Measurements from ENCODE around the gene ITIH3.

The ITIH3 gene

DNA sequence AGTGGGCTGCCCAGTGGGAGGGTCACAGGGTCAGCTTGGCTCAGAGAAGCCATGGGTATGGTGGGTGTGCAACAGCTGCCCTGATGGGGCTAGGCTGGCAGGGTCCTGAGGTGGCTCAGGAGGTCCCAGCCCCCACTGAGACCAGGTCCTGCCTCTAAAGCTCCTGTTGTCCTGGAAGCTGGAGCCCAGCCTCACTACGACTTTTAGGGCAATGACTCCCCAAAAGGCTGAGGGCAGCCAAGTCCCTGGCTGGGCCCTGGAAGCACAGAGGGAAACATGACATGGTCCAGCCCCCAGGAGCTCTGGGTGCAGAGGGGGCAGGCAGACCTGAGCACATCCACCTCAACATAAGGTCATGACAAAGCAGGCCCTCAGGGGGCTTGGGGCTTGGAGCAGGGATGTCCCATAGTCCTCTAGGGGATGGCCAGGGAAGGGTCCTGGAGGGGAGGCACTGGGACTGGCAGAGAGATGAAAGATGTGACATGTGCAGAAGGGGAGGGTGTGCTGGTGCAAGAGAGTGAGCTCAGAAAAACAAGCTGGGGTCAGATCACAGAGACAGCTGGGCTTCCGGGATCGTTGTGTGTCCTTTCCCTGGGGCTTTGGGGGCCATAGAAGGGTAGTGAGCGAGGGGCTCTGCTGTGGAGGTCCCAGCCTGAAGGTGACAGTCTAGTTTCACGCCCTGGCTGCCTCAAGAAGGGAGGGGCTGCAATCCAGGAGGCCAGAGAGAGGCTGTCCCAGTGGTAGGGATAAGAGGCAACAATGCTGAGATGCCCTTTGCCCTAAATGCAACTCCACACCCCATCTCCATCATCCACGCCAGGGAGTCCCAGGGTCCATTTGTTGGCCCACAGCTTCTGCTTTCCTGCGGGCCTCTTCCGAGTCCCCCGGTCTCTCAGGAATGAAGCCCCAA lies 639 bp upstream of the ITIH3 start:
- no peak for DNase-seq

DNA sequence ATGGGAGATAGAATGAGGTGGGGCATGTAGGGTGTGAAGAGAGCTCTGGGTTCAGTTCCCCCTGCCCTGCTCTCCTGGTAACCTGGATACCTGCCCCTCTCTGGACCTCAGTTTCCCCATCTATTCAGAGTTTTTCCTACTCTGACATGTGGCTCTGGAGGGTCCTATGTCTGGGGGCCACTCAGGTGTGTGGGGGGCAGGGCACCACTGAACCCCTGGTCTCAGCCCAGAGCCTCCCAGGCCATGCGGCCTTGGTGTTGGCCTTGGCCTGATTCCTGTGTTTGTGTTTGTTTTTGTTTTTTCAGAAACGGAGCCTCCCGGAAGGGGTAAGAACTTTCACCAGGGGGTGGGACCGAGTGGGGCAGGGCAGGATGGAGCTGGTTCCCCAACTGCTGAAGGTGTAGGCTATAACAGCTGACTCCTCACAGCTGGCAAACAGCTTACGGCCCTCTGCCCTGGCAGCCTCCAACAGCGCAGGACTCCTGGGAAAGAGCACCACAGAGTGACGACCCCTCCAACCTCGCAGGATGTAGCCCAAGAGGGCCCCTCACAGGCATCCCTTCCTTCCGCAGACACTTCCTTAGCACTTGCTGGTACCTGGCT lies 803 bp downstream of the ITIH3 start:
- DNase-seq = no peak

DNA sequence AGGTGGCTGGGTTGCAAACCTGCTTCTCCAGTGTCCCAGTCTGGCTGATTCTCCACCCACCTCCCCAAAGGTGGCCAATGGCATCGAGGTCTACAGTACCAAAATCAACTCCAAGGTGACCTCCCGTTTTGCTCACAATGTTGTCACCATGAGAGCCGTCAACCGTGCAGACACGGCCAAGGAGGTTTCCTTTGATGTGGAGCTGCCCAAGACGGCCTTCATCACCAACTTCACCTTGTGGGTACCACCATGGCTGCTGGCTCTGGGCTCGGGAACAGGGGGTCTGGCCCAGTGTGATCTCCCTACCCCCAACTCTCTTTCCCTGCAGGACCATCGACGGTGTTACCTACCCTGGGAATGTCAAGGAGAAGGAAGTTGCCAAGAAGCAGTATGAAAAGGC lies 1.8 kb downstream of the ITIH3 start:
- DNase-seq = no peak

DNA sequence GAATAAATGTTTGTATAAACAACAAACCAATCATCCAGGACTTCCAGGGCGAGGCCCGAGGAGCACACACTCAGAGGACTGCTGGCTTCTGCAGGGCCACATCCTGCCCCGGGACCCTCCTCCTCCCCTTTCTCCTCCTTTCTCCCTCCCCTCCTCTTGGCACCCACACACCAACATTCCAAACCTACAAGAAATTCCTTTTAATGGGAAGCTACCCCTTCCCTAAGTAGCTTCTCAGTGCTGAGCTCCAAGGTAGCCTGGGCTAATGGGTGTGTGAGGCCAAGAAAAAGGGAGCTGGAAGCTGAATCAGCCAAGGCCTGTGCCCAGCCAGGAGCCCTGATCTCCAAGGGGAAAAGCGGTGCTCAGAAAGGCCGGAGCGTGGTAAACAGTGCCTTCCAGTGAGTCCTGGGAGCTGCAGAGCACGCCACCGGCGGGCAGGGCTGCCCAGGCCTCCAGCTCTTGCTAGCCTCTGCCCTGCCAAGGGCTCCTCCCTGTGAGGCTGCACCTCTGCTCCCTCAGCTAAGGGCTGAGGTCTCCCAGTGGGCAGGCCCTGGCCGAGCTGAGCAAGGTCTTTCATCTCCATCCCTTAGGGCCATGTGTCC lies 3.9 kb downstream of the ITIH3 start:
- no peak for DNase-seq

DNA sequence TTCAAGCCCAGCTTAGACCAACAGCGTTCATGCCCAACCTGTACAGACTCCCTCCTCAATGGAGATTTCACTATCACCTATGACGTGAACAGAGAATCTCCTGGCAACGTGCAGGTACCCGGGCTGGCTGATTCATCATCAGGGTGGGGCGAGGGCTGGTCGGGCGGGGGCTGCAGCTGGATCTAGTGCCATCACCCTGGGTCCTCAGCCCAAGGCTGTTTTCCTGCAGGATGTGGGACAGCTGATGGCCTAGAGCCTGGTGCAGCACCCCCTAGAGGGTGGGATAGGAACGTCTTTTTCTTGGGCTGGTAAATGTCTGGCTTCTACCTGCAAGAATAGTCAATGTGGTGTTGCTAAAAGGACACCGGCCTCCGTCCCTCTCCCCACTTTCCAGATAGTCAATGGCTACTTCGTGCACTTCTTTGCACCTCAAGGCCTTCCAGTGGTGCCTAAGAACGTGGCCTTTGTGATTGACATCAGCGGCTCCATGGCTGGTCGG lies 4.4 kb downstream of the ITIH3 start:
- no peak for DNase-seq

DNA sequence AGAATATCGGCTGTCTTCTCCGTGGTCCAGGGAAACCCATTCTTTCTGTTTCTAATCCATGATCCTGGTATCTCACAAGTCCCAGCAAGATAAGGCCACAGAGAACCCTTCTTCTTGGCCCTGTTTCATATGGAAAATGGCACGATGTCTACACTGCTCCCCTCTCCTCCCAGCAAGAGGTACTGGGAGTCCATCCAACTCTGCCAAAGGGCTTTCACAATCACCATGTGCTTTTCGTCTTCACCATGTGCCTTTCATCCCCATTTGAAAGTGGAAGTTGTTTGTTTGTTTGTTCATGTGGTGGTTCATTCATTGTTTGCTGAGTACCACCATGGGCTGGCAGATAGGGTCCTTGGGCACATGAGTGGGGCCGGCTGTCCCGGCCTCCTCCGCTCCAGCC lies 5.5 kb downstream of the ITIH3 start:
- DNase-seq = no peak

DNA sequence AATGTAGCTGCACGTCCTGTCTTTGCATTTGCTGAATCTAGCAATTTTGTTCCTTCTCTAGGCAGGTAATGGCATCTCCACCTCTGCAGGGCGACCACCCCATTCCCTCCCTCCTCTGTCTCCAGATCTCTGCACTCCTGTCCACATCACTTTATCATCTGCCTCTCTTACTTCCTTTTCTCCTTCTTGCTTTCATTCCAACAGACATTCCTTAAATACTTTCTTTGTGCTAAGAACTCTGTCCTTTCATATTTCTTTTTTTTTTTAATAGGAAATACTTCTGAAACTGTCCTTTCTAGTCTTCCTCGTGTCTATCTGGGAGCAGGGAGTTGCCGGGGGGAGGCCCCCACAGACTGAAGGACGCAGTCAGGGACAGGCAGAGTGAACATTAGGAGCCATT lies 7.2 kb downstream of the ITIH3 start:
- DNase-seq = no peak

DNA sequence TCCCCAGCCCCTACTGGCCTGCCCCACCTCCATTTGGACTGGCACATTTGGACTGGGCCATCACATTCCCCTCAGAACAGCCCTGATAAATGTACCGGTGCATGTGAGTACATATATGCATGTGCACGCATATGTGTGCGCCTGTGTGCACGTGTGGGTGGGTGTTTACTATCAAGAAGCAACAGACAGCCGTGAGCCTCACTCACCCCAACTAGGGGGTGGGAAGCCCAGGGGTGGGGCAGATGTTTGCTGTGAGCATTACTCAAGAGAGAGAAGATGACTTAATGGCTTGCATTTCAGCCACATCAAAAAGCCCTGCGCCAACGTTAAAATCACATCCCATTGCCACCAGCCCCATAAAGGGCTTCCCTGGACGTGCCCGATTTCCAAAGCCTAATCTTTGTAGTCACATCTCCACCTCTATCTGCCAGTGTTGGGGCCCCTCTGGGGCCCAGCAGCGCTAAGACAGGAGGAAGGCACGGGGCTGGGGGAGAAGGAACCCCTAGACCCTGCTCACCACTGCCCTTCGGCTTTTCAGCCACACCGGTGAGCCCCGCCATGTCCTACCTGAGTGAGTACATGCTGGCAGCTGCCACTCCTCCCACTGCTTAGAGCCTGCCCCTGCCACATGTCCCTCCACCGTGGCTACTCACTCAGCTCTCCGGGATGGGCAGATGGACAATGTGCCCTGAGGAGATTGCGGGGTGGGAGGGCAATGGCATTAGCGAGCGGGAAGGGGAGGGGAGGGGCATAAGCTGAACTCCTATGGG lies 10.9 kb downstream of the ITIH3 start:
- DNase-seq = no peak

DNA sequence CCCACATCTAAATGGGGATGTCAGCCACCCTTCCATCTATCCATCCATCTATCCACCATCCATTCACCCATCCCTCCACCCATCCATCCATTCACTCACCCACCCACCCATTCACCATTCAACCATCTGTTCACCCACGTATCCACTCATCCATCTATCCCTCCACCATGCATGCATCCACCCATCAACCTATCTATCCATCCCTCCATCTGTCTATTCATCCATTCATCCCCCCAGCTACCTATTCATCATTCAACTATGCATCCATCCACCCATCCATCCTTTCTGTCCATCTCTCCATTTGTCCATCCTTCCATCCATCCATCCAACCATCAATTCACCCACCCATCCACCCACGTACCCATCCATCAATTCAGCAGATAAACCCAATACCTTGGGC lies 14.6 kb downstream of the ITIH3 start:
- no peak for DNase-seq

DNA sequence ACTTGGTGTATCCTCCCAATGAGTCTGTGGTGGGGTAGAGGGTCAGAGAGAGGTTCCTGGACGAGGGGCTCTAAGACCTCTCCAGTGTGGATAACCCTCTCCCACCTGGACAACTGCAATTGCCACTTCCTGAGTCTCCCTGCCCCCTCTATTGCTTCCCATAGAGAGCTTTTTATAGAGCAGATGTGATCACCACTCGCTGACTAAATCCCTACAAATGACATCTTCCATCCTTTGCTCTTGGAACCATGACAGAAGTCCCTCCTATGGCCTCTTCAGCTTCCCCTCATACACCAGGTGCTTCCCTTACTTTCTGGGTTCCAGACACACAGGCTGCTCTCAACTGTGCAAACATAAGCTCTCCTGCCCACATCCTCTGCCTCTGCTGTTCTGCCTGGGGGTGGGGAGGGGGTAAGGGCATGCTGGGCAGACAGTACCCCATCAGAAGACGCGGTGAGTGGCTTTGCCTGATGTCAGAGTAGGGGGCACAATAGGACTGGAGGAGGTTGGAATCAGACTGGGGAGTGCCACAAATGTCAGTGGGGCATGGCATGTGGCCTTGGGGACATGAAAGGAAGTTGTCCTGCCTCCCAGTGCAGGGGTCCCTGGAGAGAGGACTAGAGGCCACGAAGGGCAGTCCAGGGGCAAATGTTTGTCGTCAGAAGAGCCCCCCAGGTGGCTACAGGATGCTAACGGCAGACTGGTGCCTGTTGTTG lies 15.2 kb downstream of the ITIH3 start:
- DNase-seq = no peak

DNA sequence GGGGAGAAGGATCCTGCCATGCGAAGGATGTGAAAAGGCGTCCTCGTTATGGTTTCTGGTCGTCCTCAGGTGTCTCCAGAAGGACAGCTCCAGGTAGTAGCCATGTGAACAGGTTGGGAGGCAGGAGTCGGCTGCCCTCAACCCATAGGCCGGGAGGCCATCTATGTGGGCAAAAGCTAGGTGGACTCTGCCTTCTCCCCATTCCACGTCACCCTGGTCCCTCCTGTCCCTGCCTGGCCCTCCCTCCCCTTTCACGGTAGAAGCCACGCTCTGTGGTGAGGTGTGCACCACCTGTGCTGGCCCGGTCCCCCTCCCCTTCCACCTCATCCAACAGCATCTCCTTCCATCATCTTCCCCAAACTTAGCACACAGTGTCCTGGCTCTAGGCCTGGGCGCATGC lies 16.3 kb downstream of the ITIH3 start:
- no peak for DNase-seq

DNA sequence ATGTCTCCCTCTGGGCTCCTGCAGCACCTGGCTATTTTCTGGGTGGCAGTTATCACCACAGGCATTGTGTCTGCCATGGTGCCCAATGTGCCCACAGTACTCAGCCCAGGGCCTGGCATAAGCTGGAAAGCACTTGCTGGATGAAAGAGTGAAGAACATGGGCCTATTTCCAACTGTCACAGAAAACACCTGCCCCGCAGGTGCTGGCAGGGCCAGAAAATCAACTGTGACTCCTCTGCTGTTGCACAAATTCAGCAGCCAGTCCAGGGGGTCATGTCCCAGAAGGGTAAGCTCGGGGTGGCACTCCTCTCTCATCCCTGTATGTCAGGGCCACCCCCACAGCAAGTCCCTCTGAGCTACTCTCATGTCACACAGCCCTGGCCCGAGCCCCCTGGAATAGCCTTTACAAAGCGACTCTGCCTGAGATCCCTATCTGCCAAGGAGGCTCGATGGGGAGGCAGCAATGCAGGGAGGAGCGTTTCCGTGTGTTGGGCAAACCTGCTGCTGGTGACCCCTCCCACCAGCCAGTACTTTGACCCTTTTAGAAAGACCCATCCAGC lies 16.9 kb downstream of the ITIH3 start:
- DNase-seq = no peak

DNA sequence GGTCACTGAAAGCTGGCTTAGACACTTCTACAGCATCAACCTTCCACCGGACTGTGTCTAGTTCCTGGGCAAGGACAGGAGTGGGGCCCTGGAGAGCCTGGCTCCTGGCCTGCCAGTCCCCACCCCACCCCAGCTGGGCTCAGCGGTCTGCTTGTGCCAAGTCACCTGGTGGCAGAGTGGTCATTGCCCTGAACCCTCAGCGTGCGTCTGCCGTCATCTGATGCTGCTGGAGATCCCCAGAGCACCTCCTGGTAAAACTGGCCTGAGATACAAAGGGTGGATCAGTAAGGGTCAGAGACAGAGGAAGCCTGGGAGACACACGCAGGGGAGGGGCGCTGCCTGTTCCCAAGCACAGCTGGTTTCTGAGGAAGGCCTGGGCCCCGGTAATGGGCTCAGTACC lies 19.2 kb downstream of the ITIH3 start:
- DNase-seq = no peak

DNA sequence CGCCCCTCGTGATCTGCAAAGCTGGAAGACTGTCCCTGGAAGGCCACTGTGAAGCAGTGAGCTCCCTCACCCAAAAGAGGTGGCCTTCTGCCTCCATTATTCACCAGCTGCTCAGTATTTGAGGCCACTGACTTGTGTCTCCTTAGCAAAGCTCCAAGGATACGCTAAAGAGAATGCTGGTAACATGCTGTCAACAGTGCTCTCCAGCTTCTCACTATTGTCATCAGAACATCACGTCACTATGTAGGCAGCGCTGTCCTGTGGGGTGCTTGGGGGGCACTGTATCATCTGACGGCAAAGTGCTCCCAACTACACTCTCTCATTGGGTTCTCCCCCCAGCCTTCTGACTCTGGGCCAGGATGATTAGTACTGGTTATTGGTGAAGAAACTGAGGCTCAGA lies 21.6 kb downstream of the ITIH3 start:
- no peak for DNase-seq

DNA sequence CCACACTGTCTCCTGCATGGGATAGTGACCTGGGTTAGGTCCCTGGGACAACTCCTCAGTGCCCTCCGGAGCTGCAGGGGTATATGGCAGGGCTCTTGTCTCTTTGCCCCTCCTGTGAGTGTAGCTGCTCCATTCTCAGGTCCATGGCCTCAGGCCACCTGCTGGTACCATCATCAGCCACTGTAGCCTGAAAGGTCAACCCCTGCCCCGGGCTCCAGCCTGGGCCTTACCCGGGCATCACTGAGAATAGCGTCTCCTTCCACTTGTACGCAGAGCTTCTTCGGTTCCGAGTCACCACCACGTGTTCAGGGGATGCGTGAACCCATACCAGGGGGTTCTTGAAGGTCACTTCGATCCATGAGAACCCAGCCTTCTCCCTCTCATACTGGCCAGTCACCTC lies 22.1 kb downstream of the ITIH3 start:
- no peak for DNase-seq

DNA sequence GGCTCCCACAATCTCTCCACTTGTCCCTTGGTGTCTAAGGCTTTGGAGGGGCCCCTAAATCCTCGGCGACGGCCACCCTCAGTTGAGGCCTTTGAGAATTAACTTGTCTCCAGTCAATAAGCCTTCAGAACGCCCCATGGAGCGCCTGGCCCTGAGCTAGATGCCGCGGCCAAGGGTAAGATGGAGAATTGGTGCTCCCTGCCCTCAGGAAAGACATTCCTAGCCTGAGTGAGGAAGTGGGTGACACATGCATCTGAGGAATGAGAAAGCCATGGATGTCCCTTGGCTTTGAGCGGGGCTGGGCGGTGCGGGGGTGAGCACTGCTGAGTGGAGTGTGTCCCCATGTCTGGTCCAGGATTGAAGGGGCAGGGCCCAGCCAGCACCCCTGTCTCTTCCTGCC lies 22.6 kb downstream of the ITIH3 start:
- no peak for DNase-seq

DNA sequence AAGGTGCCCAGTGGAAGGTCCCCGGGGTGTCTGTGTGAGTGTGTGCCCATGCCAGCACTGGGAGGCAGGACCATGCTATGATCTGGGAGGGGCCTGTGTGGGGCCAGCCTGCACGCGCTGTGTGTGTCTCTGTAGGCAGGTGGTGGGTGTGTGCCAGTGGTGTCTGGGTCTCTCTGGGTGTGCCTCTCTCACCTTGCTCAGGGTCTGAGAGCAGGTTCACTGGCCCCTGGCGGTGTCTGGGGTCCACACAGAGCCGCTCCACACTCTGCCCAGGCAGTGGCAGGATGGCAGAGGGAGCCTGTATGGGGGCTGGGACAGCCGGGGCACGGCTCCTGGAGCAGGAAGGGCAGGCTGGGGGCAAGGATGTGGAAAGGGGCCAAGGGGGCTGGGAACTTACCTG lies 23.3 kb downstream of the ITIH3 start:
- no peak for DNase-seq

DNA sequence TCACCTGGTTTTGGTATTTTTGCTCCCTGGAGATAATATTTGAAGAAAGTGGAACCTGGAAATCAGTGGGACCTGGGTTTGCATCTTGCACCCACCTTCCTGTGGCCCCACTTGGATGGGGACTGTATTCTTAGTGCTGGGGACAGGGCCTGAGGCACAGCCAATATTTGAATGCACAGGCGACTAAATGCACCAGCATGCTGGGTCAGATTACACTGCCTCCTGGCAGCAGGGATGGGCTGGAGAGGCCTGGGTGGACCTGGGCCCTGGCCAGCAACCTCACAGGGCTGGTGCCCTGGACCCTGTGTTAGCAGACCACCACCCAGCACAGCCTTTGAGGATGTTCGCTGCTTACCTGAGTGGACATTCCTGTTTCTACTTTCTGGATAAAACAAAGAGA lies 25.3 kb downstream of the ITIH3 start:
- no peak for DNase-seq

DNA sequence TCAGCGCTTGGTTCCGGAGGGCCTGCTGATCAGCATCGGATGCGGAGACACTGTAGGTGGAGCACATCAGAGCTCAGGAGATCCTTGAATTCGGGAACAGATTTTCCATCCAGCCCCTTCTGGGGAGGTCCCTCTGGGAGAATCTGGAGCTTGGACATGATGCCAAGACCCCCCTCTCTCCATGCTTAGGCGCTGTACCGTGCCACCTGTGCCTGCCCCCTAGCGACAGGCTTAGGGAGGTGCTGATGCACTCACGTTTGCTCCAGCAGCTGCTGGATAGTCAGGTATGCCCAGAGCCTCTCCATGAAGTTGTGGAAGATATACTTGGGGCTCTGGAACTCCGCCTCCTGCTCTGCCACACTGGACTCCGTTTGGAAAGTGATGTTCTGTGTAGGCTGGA lies 26.1 kb downstream of the ITIH3 start:
- no peak for DNase-seq

DNA sequence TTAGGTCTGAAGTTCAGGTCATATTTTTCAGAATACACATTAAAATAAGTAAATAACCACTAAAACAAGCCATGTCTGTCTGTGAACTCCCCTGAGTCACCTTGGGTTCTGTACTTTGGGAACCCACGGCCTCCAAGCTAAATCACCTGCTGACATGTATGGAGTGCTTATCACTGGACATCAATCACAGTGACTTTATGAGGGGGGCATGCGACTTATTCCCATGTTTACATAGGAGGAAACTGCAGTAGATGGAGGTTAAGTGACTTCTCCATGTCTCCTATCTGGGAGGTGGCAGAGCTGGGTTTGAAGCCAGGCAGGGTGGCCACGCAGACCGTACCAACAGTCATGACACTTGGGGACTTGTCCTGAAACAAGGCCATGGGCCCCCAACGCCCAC lies 27.8 kb downstream of the ITIH3 start:
- DNase-seq = no peak

DNA sequence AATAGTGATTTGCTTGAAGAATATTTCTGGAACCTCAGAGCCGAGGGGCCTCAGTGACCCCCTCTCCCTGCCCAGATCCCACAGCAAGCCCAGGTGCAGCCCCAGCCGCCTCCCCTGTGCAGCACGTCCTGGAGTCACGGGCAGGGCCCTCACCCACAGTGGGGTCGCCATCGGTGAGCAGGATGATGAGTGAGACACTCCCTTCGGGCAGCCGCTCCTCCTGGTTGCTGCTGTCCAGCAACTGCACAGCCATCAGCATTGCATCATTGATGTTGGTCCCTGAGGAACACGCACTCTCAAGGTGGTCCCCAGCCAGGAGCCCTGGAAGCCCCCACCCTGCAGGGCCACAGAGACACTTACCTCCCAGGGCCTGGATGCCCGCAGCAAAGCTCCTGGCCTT lies 29.4 kb downstream of the ITIH3 start:
- no peak for DNase-seq

DNA sequence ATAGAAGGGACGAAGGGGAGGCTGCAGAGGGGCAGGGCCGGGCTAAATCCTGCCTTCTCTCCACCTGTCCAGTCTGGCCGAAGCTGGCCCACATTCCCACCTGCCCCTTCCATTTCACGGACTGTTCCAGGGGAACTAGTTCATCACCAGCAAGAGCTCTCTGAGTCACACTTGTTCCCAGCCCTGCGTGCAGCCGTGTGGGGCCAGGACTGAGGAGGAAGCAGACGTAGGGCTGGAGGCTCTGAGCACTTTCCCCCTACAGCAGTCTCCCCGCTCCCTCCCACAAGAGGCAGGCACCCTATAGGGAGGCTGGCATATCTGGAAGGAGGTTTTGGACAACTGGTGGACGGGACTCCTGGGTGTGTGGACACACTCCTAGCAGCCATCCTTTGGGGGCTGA lies 32.8 kb downstream of the ITIH3 start:
- DNase-seq = no peak

Data from activated CD8-positive, alpha-beta memory T cell treated with anti-CD3 and anti-CD28 coated beads for 24 hours (primary cell).